ENCODE results near the gene TNPO3. TPM values are rescaled to one million over a fixed set of nuclear protein-coding genes. Genes with fewer than 3 reads are reported as not detected.

TNPO3 gene
- total and polyA plus RNA-seq, 2 experiments from 2014 or later, result 21.8 to 31.1 TPM

GRCh38 chr7:129074994-129075393 lies 20.1 kb upstream of the TNPO3 start:
- H3K9me3 ChIP-seq (ENCODE audit: low read depth), result no peaks in the 10 kb centered on the region
- no peaks in the 10 kb centered on the region for H3K4me1 ChIP-seq (ENCODE audit: low read depth)
- no peak overlapping the region for H3K4me3 ChIP-seq
- DNase-seq (ENCODE audit: low read depth in 1 of 2, low spot score in 1 of 2), result no peak
- no peak overlapping the region for H3K27ac ChIP-seq
- H3K27me3 ChIP-seq, result no peaks in the 10 kb centered on the region
- no peaks in the 10 kb centered on the region for H3K36me3 ChIP-seq
- TF ChIP-seq CTCF (IDR thresholded peaks at IDR 0.05; ENCODE audit: low read depth, low read length), result no peak

GRCh38 chr7:129074361-129074871 lies 19.5 kb upstream of the TNPO3 start:
- Histone ChIP-seq H3K9me3 (ENCODE audit: low read depth) (no peaks in the 10 kb centered on the region), H3K4me1 (ENCODE audit: low read depth) (no peaks in the 10 kb centered on the region), H3K4me3 (no peak overlapping the region), H3K27ac (no peak overlapping the region), H3K36me3 (no peaks in the 10 kb centered on the region), H3K27me3 (no peaks in the 10 kb centered on the region)
- TF ChIP-seq CTCF (IDR thresholded peaks at IDR 0.05; ENCODE audit: low read depth, low read length), result no peak
- DNase-seq (ENCODE audit: low read depth in 1 of 2, low spot score in 1 of 2), result no peak

- Histone ChIP-seq H3K27ac (no peak overlapping the region), H3K36me3 (no peaks in the 10 kb centered on the region), H3K4me3 (no peak overlapping the region), H3K9me3 (ENCODE audit: low read depth) (no peaks in the 10 kb centered on the region), H3K4me1 (ENCODE audit: low read depth) (no peaks in the 10 kb centered on the region), H3K27me3 (no peaks in the 10 kb centered on the region)
- TF ChIP-seq CTCF (IDR thresholded peaks at IDR 0.05; ENCODE audit: low read depth, low read length), result no peak
- no peak for DNase-seq (ENCODE audit: low read depth in 1 of 2, low spot score in 1 of 2)
Observed at GRCh38 chr7:129073738-129074137, 18.8 kb upstream of the TNPO3 start.

- no peak overlapping the region for H3K4me3 ChIP-seq
- no peaks in the 10 kb centered on the region for H3K9me3 ChIP-seq (ENCODE audit: low read depth)
- TF ChIP-seq CTCF (IDR thresholded peaks at IDR 0.05; ENCODE audit: low read depth, low read length), result no peak
- no peaks in the 10 kb centered on the region for H3K4me1 ChIP-seq (ENCODE audit: low read depth)
- H3K27me3 ChIP-seq, result no peaks in the 10 kb centered on the region
- H3K36me3 ChIP-seq, result no peaks in the 10 kb centered on the region
- no peak for DNase-seq (ENCODE audit: low read depth in 1 of 2, low spot score in 1 of 2)
- H3K27ac ChIP-seq, result no peak overlapping the region
Observed at GRCh38 chr7:129073204-129073603, 18.3 kb upstream of the TNPO3 start.

GRCh38 chr7:129072479-129073011 lies 17.6 kb upstream of the TNPO3 start:
- Histone ChIP-seq H3K27ac (no peak overlapping the region), H3K4me3 (no peak overlapping the region), H3K4me1 (ENCODE audit: low read depth) (no peaks in the 10 kb centered on the region), H3K9me3 (ENCODE audit: low read depth) (no peaks in the 10 kb centered on the region), H3K27me3 (peaks cover 4% of the 10 kb centered on the region), H3K36me3 (no peaks in the 10 kb centered on the region)
- TF ChIP-seq CTCF (IDR thresholded peaks at IDR 0.05; ENCODE audit: low read depth, low read length), result no peak
- DNase-seq (ENCODE audit: low read depth in 1 of 2, low spot score in 1 of 2), result no peak

All from cardiac muscle cell (in vitro differentiated cells and primary cell).